SU-DHL-6 (cell line): ENCODE data around the gene KLRB1.
A peak's percentile ranks its signal among the peaks of the same experiment; 100 is the strongest.

Experiments
- H2AFZ ChIP-seq: fragments of 200-600 bp; sonication (generic); 2 replicates; pipeline ENCODE4 v1.6.1; 2014; ENCODE audit warnings: low read depth, mild to moderate bottlenecking, moderate library complexity, mixed read lengths, antibody characterized with exemption, low read length; ENCODE audit not compliant: severe bottlenecking
- H3F3A ChIP-seq: fragments of 200-600 bp; shearing (Covaris generic); 2 replicates; pipeline ENCODE4 v1.6.0; 2016; ENCODE audit warnings: antibody characterized with exemption, mild to moderate bottlenecking; ENCODE audit not compliant: insufficient read depth
- H3K27ac ChIP-seq: fragments of 200-600 bp; sonication (generic); 2 replicates; pipeline ENCODE4 v1.5.1; 2016; ENCODE audit warnings: low read depth, mild to moderate bottlenecking, low read length, moderate library complexity, mixed read lengths
- H3K27me3 ChIP-seq: fragments of 200-600 bp; sonication (generic), shearing (Covaris generic); 2 replicates; pipeline ENCODE4 v1.6.0; 2014; ENCODE audit warnings: mild to moderate bottlenecking, low read length
- H3K36me3 ChIP-seq: fragments of 200-600 bp; sonication (generic); 2 replicates; pipeline ENCODE4 v1.6.1; 2014; ENCODE audit warnings: mild to moderate bottlenecking, low read length, mixed read lengths
- H3K4me2 ChIP-seq: fragments of 300-600, 200-600 bp; shearing (Covaris generic), sonication (generic); 2 replicates; pipeline ENCODE4 v1.6.0; 2014; ENCODE audit warnings: low read length, low read depth, mild to moderate bottlenecking; ENCODE audit not compliant: poor library complexity, severe bottlenecking
- H3K4me3 ChIP-seq: fragments of 200-600 bp; sonication (generic); 2 replicates; pipeline ENCODE4 v1.5.1; 2014; ENCODE audit warnings: antibody characterized with exemption, low read length, mild to moderate bottlenecking, mixed read lengths; ENCODE audit not compliant: insufficient read depth, poor library complexity, severe bottlenecking
- H3K79me2 ChIP-seq: fragments of 200-600 bp; sonication (generic); 2 replicates; pipeline ENCODE4 v1.6.1; 2014; ENCODE audit warnings: mild to moderate bottlenecking, low read length, moderate library complexity; ENCODE audit not compliant: insufficient read depth
- H3K9ac ChIP-seq: fragments of 200-600 bp; sonication (generic); 2 replicates; pipeline ENCODE4 v1.7.0; 2014; ENCODE audit warnings: mild to moderate bottlenecking, low read length
- H3K9me2 ChIP-seq: fragments of 200-600 bp; sonication (generic); replicated peaks from 2 replicates; pipeline ENCODE4 v1.6.1; 2014; ENCODE audit warnings: low read length; ENCODE audit not compliant: insufficient read depth
- H3K9me3 ChIP-seq: fragments of 200-600 bp; sonication (generic); 2 replicates; pipeline ENCODE4 v1.6.1; 2014; ENCODE audit warnings: low read length, mixed read lengths; ENCODE audit not compliant: insufficient read depth
- H4K20me1 ChIP-seq: fragments of 200-600 bp; sonication (generic); 2 replicates; pipeline ENCODE4 v1.6.1; 2014; ENCODE audit warnings: low read depth, mild to moderate bottlenecking, antibody characterized with exemption, low read length, moderate library complexity, mixed read lengths
- EZH2phosphoT487 ChIP-seq: fragments of 200-600 bp; sonication (generic), shearing (Covaris generic); conservative IDR thresholded peaks from 2 replicates; pipeline ENCODE4 v1.6.1; 2018; ENCODE audit warnings: mild to moderate bottlenecking, antibody characterized with exemption, low read length, moderate library complexity, mixed read lengths
- TF ChIP-seq, protein P1 (sequence below): fragments of 200-600 bp; sonication (generic); IDR thresholded peaks from one replicate; pipeline ENCODE4 v1.5.1; 2017; ENCODE audit warnings: antibody characterized with exemption, mild to moderate bottlenecking, low read length, moderate library complexity; ENCODE audit not compliant: insufficient read depth, poor library complexity, severe bottlenecking

KLRB1 gene

DNA sequence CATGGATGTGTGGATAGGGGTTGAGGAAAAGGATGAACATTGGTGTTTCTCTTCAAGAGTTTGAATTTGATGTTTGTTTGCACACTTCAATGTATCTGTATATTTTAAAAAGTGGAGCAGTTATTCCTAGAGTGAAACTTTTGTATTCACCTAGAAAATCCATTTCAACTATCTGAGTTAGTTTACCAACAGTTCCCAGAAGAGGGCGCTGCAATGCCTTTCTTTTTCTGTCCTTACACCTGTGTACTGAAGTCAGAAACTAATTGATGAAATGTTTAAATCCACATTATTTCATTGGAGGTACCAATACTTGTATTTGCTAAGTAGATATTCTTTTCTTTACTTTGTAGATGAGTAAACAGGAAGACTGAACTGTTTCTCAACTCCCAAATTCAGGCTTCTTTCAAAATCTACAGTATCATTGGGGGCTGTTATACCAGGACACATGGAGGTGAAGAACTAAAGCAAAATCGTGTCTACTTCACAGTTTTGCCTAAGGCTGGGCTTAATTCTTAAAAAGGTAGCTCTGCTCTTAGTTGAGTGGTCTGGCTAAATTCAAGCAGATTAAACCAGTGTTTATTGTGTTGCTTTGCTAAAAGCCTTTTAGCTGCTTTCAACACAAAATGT is 26.6 kb upstream of the KLRB1 start:
- no peaks in the 10 kb centered on the region for H3F3A ChIP-seq
- H3K79me2 ChIP-seq, result no peaks in the 10 kb centered on the region
- H3K9ac ChIP-seq, result peak overlapping the region; percentile 37
- H3K9me3 ChIP-seq, result no peaks in the 10 kb centered on the region
- H3K4me3 ChIP-seq, result no peak overlapping the region
- TF ChIP-seq, protein P1, sequence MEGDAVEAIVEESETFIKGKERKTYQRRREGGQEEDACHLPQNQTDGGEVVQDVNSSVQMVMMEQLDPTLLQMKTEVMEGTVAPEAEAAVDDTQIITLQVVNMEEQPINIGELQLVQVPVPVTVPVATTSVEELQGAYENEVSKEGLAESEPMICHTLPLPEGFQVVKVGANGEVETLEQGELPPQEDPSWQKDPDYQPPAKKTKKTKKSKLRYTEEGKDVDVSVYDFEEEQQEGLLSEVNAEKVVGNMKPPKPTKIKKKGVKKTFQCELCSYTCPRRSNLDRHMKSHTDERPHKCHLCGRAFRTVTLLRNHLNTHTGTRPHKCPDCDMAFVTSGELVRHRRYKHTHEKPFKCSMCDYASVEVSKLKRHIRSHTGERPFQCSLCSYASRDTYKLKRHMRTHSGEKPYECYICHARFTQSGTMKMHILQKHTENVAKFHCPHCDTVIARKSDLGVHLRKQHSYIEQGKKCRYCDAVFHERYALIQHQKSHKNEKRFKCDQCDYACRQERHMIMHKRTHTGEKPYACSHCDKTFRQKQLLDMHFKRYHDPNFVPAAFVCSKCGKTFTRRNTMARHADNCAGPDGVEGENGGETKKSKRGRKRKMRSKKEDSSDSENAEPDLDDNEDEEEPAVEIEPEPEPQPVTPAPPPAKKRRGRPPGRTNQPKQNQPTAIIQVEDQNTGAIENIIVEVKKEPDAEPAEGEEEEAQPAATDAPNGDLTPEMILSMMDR, result peak; percentile 49
- no peak for TF ChIP-seq EZH2phosphoT487
- no peaks in the 10 kb centered on the region for H3K27me3 ChIP-seq
- H2AFZ ChIP-seq, result peak overlapping the region; percentile 86
- H3K4me2 ChIP-seq, result peak overlapping the region; percentile 40
- H3K36me3 ChIP-seq, result no peaks in the 10 kb centered on the region
- H3K9me2 ChIP-seq, result no peaks in the 10 kb centered on the region
- no peaks in the 10 kb centered on the region for H4K20me1 ChIP-seq
- H3K27ac ChIP-seq, result peak overlapping the region; percentile 58

- Histone ChIP-seq H3K4me3 (no peak overlapping the region), H3K9me3 (no peaks in the 10 kb centered on the region), H3K9me2 (no peaks in the 10 kb centered on the region), H4K20me1 (no peaks in the 10 kb centered on the region), H3K27me3 (no peaks in the 10 kb centered on the region), H3K4me2 (no peak overlapping the region), H3K9ac (no peak overlapping the region), H3F3A (no peaks in the 10 kb centered on the region), H3K36me3 (no peaks in the 10 kb centered on the region), H3K79me2 (no peaks in the 10 kb centered on the region), H2AFZ (no peak overlapping the region), H3K27ac (no peak overlapping the region)
- TF ChIP-seq, protein P1, result no peak
- no peak for TF ChIP-seq EZH2phosphoT487
Measured at GRCh38 chr12:9632766-9633165, 25.1 kb upstream of the KLRB1 start.

GRCh38 chr12:9626821-9627220 is 19.1 kb upstream of the KLRB1 start:
- no peak overlapping the region for H3K4me3 ChIP-seq
- H2AFZ ChIP-seq, result no peak overlapping the region

More at GRCh38 chr12:9626821-9627220, 19.1 kb upstream of the KLRB1 start:
- H3F3A ChIP-seq, result no peaks in the 10 kb centered on the region
- no peaks in the 10 kb centered on the region for H4K20me1 ChIP-seq
- H3K27ac ChIP-seq, result no peak overlapping the region
- no peaks in the 10 kb centered on the region for H3K9me2 ChIP-seq
- no peaks in the 10 kb centered on the region for H3K27me3 ChIP-seq
- H3K4me2 ChIP-seq, result no peak overlapping the region
- no peaks in the 10 kb centered on the region for H3K79me2 ChIP-seq
- no peaks in the 10 kb centered on the region for H3K36me3 ChIP-seq
- no peaks in the 10 kb centered on the region for H3K9me3 ChIP-seq
- TF ChIP-seq EZH2phosphoT487, result no peak
- TF ChIP-seq, protein P1, result no peak
- H3K9ac ChIP-seq, result no peak overlapping the region
